HUES6 (cell line): Measurements from ENCODE around the gene HIP1.
A peak's percentile ranks its signal among the peaks of the same experiment; 100 is the strongest.
"Not testable (repeated sequence)": the region's sequence is repeated elsewhere in the genome, so short reads cannot be mapped to it uniquely, and the experiment has no call there.

ENCODE experiments used
- H3K27ac ChIP-seq: 2 replicates; pipeline ENCODE4 v1.7.0; 2013; ENCODE audit warnings: low read depth, mild to moderate bottlenecking, low read length, inconsistent platforms
- H3K27me3 ChIP-seq: 2 replicates; pipeline ENCODE4 v1.6.1; 2013; ENCODE audit warnings: low read length; ENCODE audit not compliant: control insufficient read depth, insufficient read depth
- H3K36me3 ChIP-seq: 2 replicates; pipeline ENCODE4 v1.6.1; 2013; ENCODE audit warnings: low read length; ENCODE audit not compliant: control insufficient read depth, insufficient read depth
- H3K4me1 ChIP-seq: 2 replicates; pipeline ENCODE4 v1.6.1; 2013; ENCODE audit warnings: low read length; ENCODE audit not compliant: control insufficient read depth, insufficient read depth
- H3K4me3 ChIP-seq: 2 replicates; pipeline ENCODE4 v1.5.1; 2013; ENCODE audit warnings: low read depth, low read length
- H3K9ac ChIP-seq: one replicate; pipeline ENCODE4 v1.6.1; 2013; ENCODE audit warnings: mild to moderate bottlenecking, low read length
- H3K9me3 ChIP-seq: 2 replicates; pipeline ENCODE4 v1.6.1; 2013; ENCODE audit warnings: low read depth, low read length; ENCODE audit not compliant: control insufficient read depth, insufficient read depth

Gene HIP1

GRCh38 chr7:75565132-75565837 lies 173.5 kb downstream of the HIP1 start:
- H3K27me3 ChIP-seq, result no peaks in the 10 kb centered on the region
- H3K9ac ChIP-seq, result no peak overlapping the region
- peaks cover 93% of the 10 kb centered on the region for H3K36me3 ChIP-seq
- no peaks in the 10 kb centered on the region for H3K4me1 ChIP-seq
- H3K27ac ChIP-seq, result no peak overlapping the region
- no peak overlapping the region for H3K4me3 ChIP-seq
- no peaks in the 10 kb centered on the region for H3K9me3 ChIP-seq

- H3K27ac ChIP-seq, result no peak overlapping the region
- no peaks in the 10 kb centered on the region for H3K27me3 ChIP-seq
- H3K4me3 ChIP-seq, result no peak overlapping the region
- H3K36me3 ChIP-seq, result peaks cover 92% of the 10 kb centered on the region
- peak overlapping the region; percentile 6 for H3K9ac ChIP-seq
- H3K4me1 ChIP-seq, result no peaks in the 10 kb centered on the region
- no peaks in the 10 kb centered on the region for H3K9me3 ChIP-seq
Observed at GRCh38 chr7:75563171-75563570, 175.6 kb downstream of the HIP1 start.

GRCh38 chr7:75559976-75560365 lies 178.8 kb downstream of the HIP1 start:
- Histone ChIP-seq H3K27me3 (no peaks in the 10 kb centered on the region), H3K36me3 (peaks cover 91% of the 10 kb centered on the region), H3K9ac (no peak overlapping the region), H3K27ac (no peak overlapping the region), H3K4me1 (no peaks in the 10 kb centered on the region), H3K9me3 (no peaks in the 10 kb centered on the region), H3K4me3 (no peak overlapping the region)

GRCh38 chr7:75559355-75559975 lies 179.3 kb downstream of the HIP1 start:
- Histone ChIP-seq H3K9ac (no peak overlapping the region), H3K9me3 (no peaks in the 10 kb centered on the region), H3K36me3 (peaks cover 91% of the 10 kb centered on the region), H3K4me1 (no peaks in the 10 kb centered on the region), H3K27me3 (no peaks in the 10 kb centered on the region), H3K4me3 (no peak overlapping the region), H3K27ac (no peak overlapping the region)

GRCh38 chr7:75556835-75557234 lies 181.9 kb downstream of the HIP1 start:
- H3K27ac ChIP-seq, H3K4me1 ChIP-seq, H3K9me3 ChIP-seq, H3K9ac ChIP-seq, H3K4me3 ChIP-seq, H3K27me3 ChIP-seq: not testable (repeated sequence)
- peaks cover 90% of the 10 kb centered on the region for H3K36me3 ChIP-seq

- Histone ChIP-seq H3K9me3 (no peaks in the 10 kb centered on the region), H3K27me3 (no peaks in the 10 kb centered on the region), H3K27ac (no peak overlapping the region), H3K36me3 (peaks cover 89% of the 10 kb centered on the region), H3K9ac (no peak overlapping the region), H3K4me1 (no peaks in the 10 kb centered on the region), H3K4me3 (no peak overlapping the region)
Observed at GRCh38 chr7:75555736-75556135, 183.0 kb downstream of the HIP1 start.

- Histone ChIP-seq H3K27ac (no peak overlapping the region), H3K4me1 (no peaks in the 10 kb centered on the region), H3K9ac (no peak overlapping the region), H3K4me3 (no peak overlapping the region), H3K36me3 (peaks cover 85% of the 10 kb centered on the region), H3K9me3 (no peaks in the 10 kb centered on the region), H3K27me3 (no peaks in the 10 kb centered on the region)
Observed at GRCh38 chr7:75546237-75547015, 192.3 kb downstream of the HIP1 start.

GRCh38 chr7:75537731-75538130 lies 201.0 kb downstream of the HIP1 start:
- no peak overlapping the region for H3K4me3 ChIP-seq
- H3K9ac ChIP-seq, result no peak overlapping the region
- peaks cover 81% of the 10 kb centered on the region for H3K36me3 ChIP-seq
- H3K27ac ChIP-seq, result no peak overlapping the region
- no peaks in the 10 kb centered on the region for H3K9me3 ChIP-seq
- H3K27me3 ChIP-seq, result no peaks in the 10 kb centered on the region
- no peaks in the 10 kb centered on the region for H3K4me1 ChIP-seq

- Histone ChIP-seq H3K4me1 (no peaks in the 10 kb centered on the region), H3K27me3 (no peaks in the 10 kb centered on the region), H3K9me3 (no peaks in the 10 kb centered on the region), H3K9ac (no peak overlapping the region), H3K36me3 (peaks cover 76% of the 10 kb centered on the region), H3K27ac (no peak overlapping the region), H3K4me3 (no peak overlapping the region)
Observed at GRCh38 chr7:75536940-75537538, 201.7 kb downstream of the HIP1 start.

- H3K4me3 ChIP-seq, result no peak overlapping the region
- peaks cover 71% of the 10 kb centered on the region for H3K36me3 ChIP-seq
- no peak overlapping the region for H3K9ac ChIP-seq
- H3K9me3 ChIP-seq, result no peaks in the 10 kb centered on the region
- H3K27ac ChIP-seq, result no peak overlapping the region
- peaks cover 2% of the 10 kb centered on the region; the same call in 1 of the 2 replicates for H3K4me1 ChIP-seq
- no peaks in the 10 kb centered on the region for H3K27me3 ChIP-seq
Observed at GRCh38 chr7:75536491-75536890, 202.2 kb downstream of the HIP1 start.
